GM12864 (cell line): ENCODE data around the gene SCN2B.

Source experiments
- DNase-seq: peaks from one replicate; pipeline ENCODE4 v3.0.0-alpha.2; 2011; ENCODE audit warnings: low read depth
- H3K4me3 ChIP-seq: 2 replicates; pipeline ENCODE4 v1.5.1; 2011; ENCODE audit warnings: mild to moderate bottlenecking, low read depth, low read length, control low read depth
- CTCF ChIP-seq: IDR thresholded peaks from 2 replicates; pipeline ENCODE4 v1.5.1; 2011; ENCODE audit warnings: low read depth, mild to moderate bottlenecking, moderate library complexity, low read length, control low read depth, inconsistent platforms; ENCODE audit errors: missing control alignments

SCN2B gene

DNA sequence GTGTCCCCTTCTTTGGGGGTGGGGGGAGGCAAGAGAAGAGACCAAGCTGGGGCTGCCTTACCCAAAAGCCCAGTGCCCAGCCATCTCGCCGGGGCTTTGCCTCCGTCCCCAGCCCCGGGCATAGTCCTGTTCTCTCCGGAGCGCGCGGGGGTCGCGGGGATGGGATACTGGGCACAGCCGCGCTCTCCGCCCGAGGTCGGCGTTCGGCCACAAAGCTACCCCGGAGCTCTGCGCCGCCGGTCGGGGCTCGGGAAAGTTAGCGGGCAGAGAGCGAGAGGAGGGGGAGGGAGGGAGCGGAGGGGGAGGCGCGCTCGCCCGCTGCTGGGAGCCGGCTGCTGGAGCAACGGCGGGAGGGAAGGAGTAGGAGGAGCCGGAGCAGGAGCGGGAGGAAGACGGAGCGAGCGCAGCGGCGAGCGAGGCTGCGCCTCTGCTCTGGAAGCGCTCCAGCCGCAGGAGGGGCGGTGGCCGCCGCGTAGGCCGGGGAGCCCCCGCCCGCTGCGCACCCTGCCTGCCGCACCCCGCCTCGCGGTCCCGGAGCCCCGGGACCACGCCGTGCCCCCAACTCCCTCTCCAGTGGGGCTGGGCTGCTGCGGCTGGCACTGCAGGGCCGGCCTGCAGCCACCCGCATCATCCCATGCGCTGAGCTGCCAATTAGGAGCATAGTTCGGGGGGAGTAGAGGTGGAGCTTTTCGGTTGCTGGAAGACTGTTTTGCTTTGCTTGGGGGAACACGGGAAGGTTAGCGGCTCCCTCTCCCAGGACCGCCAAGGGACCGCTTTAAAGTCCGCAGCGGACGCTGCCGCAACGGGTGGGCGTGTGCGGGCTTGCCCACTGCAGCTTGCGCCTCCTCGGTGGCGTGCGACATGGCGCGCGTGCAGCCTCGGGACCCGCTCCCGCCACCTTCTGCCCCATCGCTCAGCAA, 23.6 kb downstream of the SCN2B start, which contains the start of gene SCN4B:
Gene SCN4B, minus strand, starts transcription at position 272 of the 920 bp plus-strand sequence. Its CDS starts 150 bp downstream, at position 122.
- no peak within 1 kb of the TSS for H3K4me3 ChIP-seq
- DNase-seq = no peak
- no peak for TF ChIP-seq CTCF

- TF ChIP-seq CTCF = no peak
- H3K4me3 ChIP-seq = no peak overlapping the region
- DNase-seq = no peak
Measured at GRCh38 chr11:118152020-118152551, 24.4 kb downstream of the SCN2B start.

DNA sequence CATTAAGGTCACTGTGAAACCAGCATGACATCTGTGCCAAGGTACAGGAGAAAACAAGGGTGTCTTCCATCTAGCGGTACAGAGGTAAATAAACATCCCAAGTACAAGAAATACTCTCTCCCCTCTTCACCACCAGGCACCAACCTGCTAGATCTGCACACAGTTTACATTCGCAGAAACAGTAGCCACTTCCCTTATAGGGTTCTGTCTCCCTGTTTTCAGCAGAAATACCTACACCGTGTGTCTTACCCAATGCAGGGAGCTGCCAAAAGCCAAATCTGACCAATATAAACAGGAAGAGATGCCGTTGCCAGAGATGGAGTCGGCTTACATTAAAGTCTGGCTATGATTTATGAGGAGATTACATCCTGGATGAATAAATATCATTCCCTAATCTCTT, 25.0 kb downstream of the SCN2B start:
- no peak for DNase-seq
- TF ChIP-seq CTCF = no peak
- no peak overlapping the region for H3K4me3 ChIP-seq

GRCh38 chr11:118149493-118149892, 26.9 kb downstream of the SCN2B start:
- no peak for DNase-seq
- H3K4me3 ChIP-seq = no peak overlapping the region
- TF ChIP-seq CTCF = no peak

DNA sequence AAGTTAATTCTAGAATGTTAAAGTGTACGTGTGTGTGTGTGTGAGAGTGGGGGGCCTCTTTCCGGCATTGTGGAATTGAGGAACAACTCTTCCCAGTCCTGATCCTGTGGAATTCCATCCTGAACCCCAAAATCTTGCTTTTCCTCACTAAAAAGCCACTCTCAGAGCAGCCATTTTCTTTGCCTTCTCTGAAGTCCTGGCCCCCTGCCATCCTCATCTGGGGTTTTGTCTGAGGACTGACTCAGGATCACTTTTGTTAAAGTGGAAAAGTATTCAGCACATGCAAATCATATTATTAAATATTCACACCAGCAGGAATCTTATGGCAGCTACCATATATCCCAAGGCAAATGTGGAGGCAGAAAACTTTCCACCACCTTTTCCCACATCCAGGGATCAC, 27.6 kb downstream of the SCN2B start:
- no peak overlapping the region for H3K4me3 ChIP-seq
- DNase-seq = no peak
- TF ChIP-seq CTCF = no peak

- no peak for TF ChIP-seq CTCF
- no peak for DNase-seq
- H3K4me3 ChIP-seq = no peak overlapping the region
Measured at GRCh38 chr11:118148240-118148639, 28.2 kb downstream of the SCN2B start.

- no peak for DNase-seq
- no peak overlapping the region for H3K4me3 ChIP-seq
- TF ChIP-seq CTCF = no peak
Measured at GRCh38 chr11:118147502-118147901, 28.9 kb downstream of the SCN2B start.
